CD14-positive monocyte (primary cell): ENCODE data around the gene C5orf63. TPM values are rescaled to one million over a fixed set of nuclear protein-coding genes. Genes with fewer than 3 reads are reported as not detected.
"Not testable (repeated sequence)": the region's sequence is repeated elsewhere in the genome, so short reads cannot be mapped to it uniquely, and the experiment has no call there.

Source experiments
- DNase-seq, 3 donors: peaks; one replicate each; pipeline ENCODE4 v3.0.0-alpha.2; 2011 to 2022
- H2AFZ ChIP-seq: 2 replicates; pipeline ENCODE4 v1.6.0; 2012; ENCODE audit warnings: mild to moderate bottlenecking, low read depth, low read length, inconsistent platforms; ENCODE audit not compliant: insufficient read depth, poor library complexity, severe bottlenecking
- H3K27ac ChIP-seq, 2 donors: 1 replicate in 1 of 2; 2 replicates in 1 of 2; pipeline ENCODE4 v1.5.1; 2012 to 2013; ENCODE audit warnings: low read length in 2 of 2, control low read depth in 1 of 2, inconsistent platforms in 1 of 2, low read depth in 1 of 2, mild to moderate bottlenecking in 1 of 2
- H3K27me3 ChIP-seq, 2 donors: one replicate each; pipeline versions ENCODE4 v1.6.0 to v1.6.1; 2011 to 2013; ENCODE audit warnings: low read length in 2 of 2; ENCODE audit not compliant: control insufficient read depth in 2 of 2, insufficient read depth in 2 of 2
- H3K36me3 ChIP-seq, 2 donors: replicated peaks in 1 of 2; 1 replicate in 1 of 2; 2 replicates in 1 of 2; pipeline versions ENCODE4 v1.5.1 to v1.6.1; 2012 to 2013; ENCODE audit warnings: low read length in 2 of 2, control low read depth in 1 of 2, inconsistent platforms in 1 of 2, mild to moderate bottlenecking in 1 of 2; ENCODE audit not compliant: insufficient read depth in 2 of 2, control insufficient read depth in 1 of 2
- H3K4me1 ChIP-seq, 2 donors: 1 replicate in 1 of 2; 2 replicates in 1 of 2; pipeline versions ENCODE4 v1.5.1 to v1.6.1; 2012 to 2013; ENCODE audit warnings: low read length in 2 of 2, control low read depth in 1 of 2, inconsistent platforms in 1 of 2, mild to moderate bottlenecking in 1 of 2, moderate library complexity in 1 of 2; ENCODE audit not compliant: insufficient read depth in 2 of 2, control insufficient read depth in 1 of 2
- H3K4me2 ChIP-seq: replicated peaks from 2 replicates; pipeline ENCODE3; 2012; ENCODE audit warnings: low read length, moderate library complexity, mild to moderate bottlenecking; ENCODE audit not compliant: poor library complexity, severe bottlenecking; ENCODE audit errors: extremely low read depth
- H3K4me3 ChIP-seq, 3 experiments: fragments of 200-600 bp in 1 of 3; sonication (generic) in 1 of 3; replicated peaks in 1 of 3; 1 replicate in 2 of 3; 2 replicates in 1 of 3; pipeline ENCODE4 v1.5.1; 2011 to 2013; ENCODE audit warnings: low read length in 3 of 3, mild to moderate bottlenecking in 3 of 3, control low read depth in 2 of 3, low read depth in 2 of 3, inconsistent platforms in 1 of 3, moderate library complexity in 1 of 3
- H3K79me2 ChIP-seq: 2 replicates; pipeline ENCODE4 v1.6.0; 2012; ENCODE audit warnings: mild to moderate bottlenecking, control low read depth, inconsistent platforms, low read length, moderate library complexity; ENCODE audit not compliant: insufficient read depth
- H3K9ac ChIP-seq: 2 replicates; pipeline ENCODE4 v1.6.0; 2017; ENCODE audit warnings: low read length, mild to moderate bottlenecking; ENCODE audit not compliant: insufficient read depth, poor library complexity, severe bottlenecking
- H3K9me3 ChIP-seq, 2 donors: replicated peaks in 1 of 2; 1 replicate in 1 of 2; 2 replicates in 1 of 2; pipeline versions ENCODE4 v1.5.1 to v1.6.1; 2012 to 2013; ENCODE audit warnings: low read length in 2 of 2, control low read depth in 1 of 2; ENCODE audit not compliant: control insufficient read depth in 1 of 2, insufficient read depth in 1 of 2
- H4K20me1 ChIP-seq: 2 replicates; pipeline ENCODE4 v1.6.0; 2012; ENCODE audit warnings: mild to moderate bottlenecking, low read length, control low read depth, moderate library complexity; ENCODE audit not compliant: insufficient read depth
- H3K27ac Mint-ChIP-seq, 7 donors: one replicate each; pipeline ENCODE4 v1.8.0; 2020; ENCODE audit warnings: mild to moderate bottlenecking in 7 of 7, mixed read lengths in 7 of 7, moderate library complexity in 6 of 7, inconsistent platforms in 2 of 7
- H3K27me3 Mint-ChIP-seq, 3 donors: one replicate each; pipeline ENCODE4 v1.8.0; 2021 to 2022; ENCODE audit warnings: low read depth in 3 of 3, mild to moderate bottlenecking in 3 of 3, mixed read lengths in 3 of 3, moderate library complexity in 3 of 3, inconsistent platforms in 1 of 3
- H3K36me3 Mint-ChIP-seq, 2 donors: one replicate each; pipeline ENCODE4 v1.8.0; 2020; ENCODE audit warnings: mixed read lengths in 2 of 2, inconsistent platforms in 1 of 2, mild to moderate bottlenecking in 1 of 2
- H3K4me1 Mint-ChIP-seq: one replicate; pipeline ENCODE4 v1.8.0; 2020; ENCODE audit warnings: mild to moderate bottlenecking, mixed read lengths
- H3K4me3 Mint-ChIP-seq, 2 donors: one replicate each; pipeline ENCODE4 v1.8.0; 2020; ENCODE audit warnings: mild to moderate bottlenecking in 2 of 2, mixed read lengths in 2 of 2, moderate library complexity in 1 of 2
- H3K9me3 Mint-ChIP-seq, 7 donors: one replicate each; pipeline ENCODE4 v1.8.0; 2020 to 2022; ENCODE audit warnings: mixed read lengths in 7 of 7, mild to moderate bottlenecking in 6 of 7, moderate library complexity in 6 of 7, inconsistent platforms in 2 of 7
- WGBS: methylation state at CpG from one replicate; pipeline ENCODE4 v1.1.5; 2013; ENCODE audit warnings: missing lambda C conversion rate; ENCODE audit not compliant: insufficient coverage; 5-methylcytosine and 5-hydroxymethylcytosine counted together
- intact Hi-C, 2 donors: fragments of 100-400 bp; cut with micrococcal nuclease; formaldehyde crosslinking; loops; one replicate each; pipeline versions ENCODE4 v1.15.0 to v1.15.1; 2023
- polyA plus RNA-seq, 3 donors: library from polyadenylated mRNA; depleted of rRNA in 1 of 3; unstranded in 2 of 3; stranded (reverse) in 1 of 3; fragments of 300-500 nt in 2 of 3; fragments of >200 nt in 1 of 3; fragmentation: Illumina TruSeq in 2 of 3; gene quantifications; 1 replicate in 2 of 3; 2 replicates in 1 of 3; pipeline ENCODE4 v1.2.3, GENCODE V29; 2012 to 2021
- TF ChIP-seq, protein P1 (sequence below): fragments of 200-600 bp; IDR thresholded peaks from one replicate; pipeline ENCODE4 v1.8.0; 2022; ENCODE audit warnings: antibody characterized with exemption, mild to moderate bottlenecking

C5orf63 gene
- polyA plus RNA-seq, 3 donors, result 0.27 to 1.5 TPM; not detected in 1

DNA sequence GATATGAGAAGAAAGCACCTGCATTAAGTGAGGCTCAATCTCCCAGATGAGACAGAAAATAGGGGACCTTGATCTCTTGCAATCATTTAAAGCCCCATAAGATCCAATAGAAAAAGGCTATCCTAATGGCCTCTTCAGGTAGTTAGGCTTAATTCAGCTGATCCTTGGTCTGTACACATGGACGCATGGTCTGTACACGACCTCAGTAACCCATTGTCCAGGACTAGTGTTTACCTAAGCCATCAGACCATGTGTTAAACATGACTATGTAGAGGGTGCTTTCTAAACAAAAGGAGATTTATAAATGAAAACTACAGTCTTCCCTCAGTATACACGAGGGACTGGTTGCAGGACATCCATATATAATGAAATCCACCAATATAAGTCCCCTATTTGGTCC lies 50.5 kb downstream of the C5orf63 start:
- no peak overlapping the region for H3K27ac Mint-ChIP-seq
- peaks cover 0 to 7% (median 2%) of the 10 kb centered on the region in 3 donors for H3K27me3 Mint-ChIP-seq
- no peak overlapping the region for H3K4me3 ChIP-seq
- no peak for DNase-seq
- H3K4me1 Mint-ChIP-seq, result no peaks in the 10 kb centered on the region
- H3K9ac ChIP-seq, result no peak overlapping the region
- H3K4me2 ChIP-seq, result no peak overlapping the region
- H3K4me1 ChIP-seq, result no peaks in the 10 kb centered on the region
- H4K20me1 ChIP-seq, result no peaks in the 10 kb centered on the region
- no peaks in the 10 kb centered on the region for H3K9me3 ChIP-seq
- H3K4me3 Mint-ChIP-seq, result no peak overlapping the region
- peaks cover 0 to 2% (median 0%) of the 10 kb centered on the region in 7 donors for H3K9me3 Mint-ChIP-seq
- intact Hi-C loops, result no loop called here
- H3K27me3 ChIP-seq, result no peaks in the 10 kb centered on the region
- H3K79me2 ChIP-seq, result no peaks in the 10 kb centered on the region
- H3K27ac ChIP-seq, result no peak overlapping the region
- TF ChIP-seq, protein P1, sequence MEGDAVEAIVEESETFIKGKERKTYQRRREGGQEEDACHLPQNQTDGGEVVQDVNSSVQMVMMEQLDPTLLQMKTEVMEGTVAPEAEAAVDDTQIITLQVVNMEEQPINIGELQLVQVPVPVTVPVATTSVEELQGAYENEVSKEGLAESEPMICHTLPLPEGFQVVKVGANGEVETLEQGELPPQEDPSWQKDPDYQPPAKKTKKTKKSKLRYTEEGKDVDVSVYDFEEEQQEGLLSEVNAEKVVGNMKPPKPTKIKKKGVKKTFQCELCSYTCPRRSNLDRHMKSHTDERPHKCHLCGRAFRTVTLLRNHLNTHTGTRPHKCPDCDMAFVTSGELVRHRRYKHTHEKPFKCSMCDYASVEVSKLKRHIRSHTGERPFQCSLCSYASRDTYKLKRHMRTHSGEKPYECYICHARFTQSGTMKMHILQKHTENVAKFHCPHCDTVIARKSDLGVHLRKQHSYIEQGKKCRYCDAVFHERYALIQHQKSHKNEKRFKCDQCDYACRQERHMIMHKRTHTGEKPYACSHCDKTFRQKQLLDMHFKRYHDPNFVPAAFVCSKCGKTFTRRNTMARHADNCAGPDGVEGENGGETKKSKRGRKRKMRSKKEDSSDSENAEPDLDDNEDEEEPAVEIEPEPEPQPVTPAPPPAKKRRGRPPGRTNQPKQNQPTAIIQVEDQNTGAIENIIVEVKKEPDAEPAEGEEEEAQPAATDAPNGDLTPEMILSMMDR, result no peak
- H3K36me3 Mint-ChIP-seq, result peaks cover 0 to 2% of the 10 kb centered on the region in 2 donors
- no CpG with 5 or more reads among the region's 3 CpGs for WGBS
- no peak overlapping the region for H2AFZ ChIP-seq
- H3K36me3 ChIP-seq, result no peaks in the 10 kb centered on the region

GRCh38 chr5:127019928-127020327 lies 53.4 kb downstream of the C5orf63 start:
- no peak overlapping the region for H2AFZ ChIP-seq
- Mint-ChIP-seq H3K9me3 (peaks cover 0 to 6% (median 0%) of the 10 kb centered on the region in 7 donors), H3K27me3 (no peaks in the 10 kb centered on the region), H3K36me3 (peaks cover 0 to 2% of the 10 kb centered on the region in 2 donors), H3K4me3 (no peak overlapping the region), H3K27ac (no peak overlapping the region), H3K4me1 (peaks cover 1% of the 10 kb centered on the region)
- 100% methylated on average over 1 of the region's 1 CpG for whole genome bisulfite sequencing
- H4K20me1 ChIP-seq, result no peaks in the 10 kb centered on the region
- no peaks in the 10 kb centered on the region for H3K4me1 ChIP-seq
- no peak for DNase-seq
- no peaks in the 10 kb centered on the region for H3K79me2 ChIP-seq
- H3K36me3 ChIP-seq, result no peaks in the 10 kb centered on the region
- TF ChIP-seq, protein P1, result no peak
- H3K4me3 ChIP-seq, result no peak overlapping the region
- intact Hi-C loops, result no loop called here
- H3K9ac ChIP-seq, result no peak overlapping the region
- no peaks in the 10 kb centered on the region for H3K27me3 ChIP-seq
- H3K4me2 ChIP-seq, result no peak overlapping the region
- H3K9me3 ChIP-seq, result no peaks in the 10 kb centered on the region
- H3K27ac ChIP-seq, result no peak overlapping the region

DNA sequence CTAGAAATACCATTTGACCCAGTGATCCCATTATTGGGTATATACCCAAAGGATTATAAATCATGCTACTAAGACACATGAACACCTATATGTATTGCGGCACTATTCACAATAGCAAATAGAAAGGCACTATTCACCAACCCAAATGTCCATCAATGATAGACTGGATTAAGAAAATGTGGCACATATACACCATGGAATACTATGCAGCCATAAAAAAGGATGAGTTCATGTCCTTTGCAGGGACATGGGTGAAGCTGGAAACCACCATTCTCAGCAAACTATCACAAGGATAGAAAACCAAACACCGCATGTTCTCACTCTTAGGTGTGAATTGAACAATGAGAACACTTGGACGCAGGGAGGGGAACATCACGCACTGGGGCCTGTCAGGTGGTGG lies 56.6 kb downstream of the C5orf63 start:
- intact Hi-C loops, H3K36me3 Mint-ChIP-seq, H3K27me3 Mint-ChIP-seq, H3K27ac Mint-ChIP-seq, H3K9me3 Mint-ChIP-seq, H3K9ac ChIP-seq, H3K36me3 ChIP-seq, H3K9me3 ChIP-seq, H2AFZ ChIP-seq, H3K4me1 ChIP-seq, DNase-seq, H3K4me3 Mint-ChIP-seq, H3K4me2 ChIP-seq, H4K20me1 ChIP-seq, H3K4me3 ChIP-seq, H3K27ac ChIP-seq, H3K79me2 ChIP-seq, H3K27me3 ChIP-seq: not testable (repeated sequence)
- no CpG with 5 or more reads among the region's 4 CpGs for WGBS
- peaks cover 12% of the 10 kb centered on the region for H3K4me1 Mint-ChIP-seq
